Measurements from ENCODE around the gene SNX4. TPM values are rescaled to one million over a fixed set of nuclear protein-coding genes. Genes with fewer than 3 reads are reported as not detected.

The SNX4 gene
- polyA plus RNA-seq, 1 of the 3 experiments (the other 2 are of a cell fraction), result 5.1 TPM

DNA sequence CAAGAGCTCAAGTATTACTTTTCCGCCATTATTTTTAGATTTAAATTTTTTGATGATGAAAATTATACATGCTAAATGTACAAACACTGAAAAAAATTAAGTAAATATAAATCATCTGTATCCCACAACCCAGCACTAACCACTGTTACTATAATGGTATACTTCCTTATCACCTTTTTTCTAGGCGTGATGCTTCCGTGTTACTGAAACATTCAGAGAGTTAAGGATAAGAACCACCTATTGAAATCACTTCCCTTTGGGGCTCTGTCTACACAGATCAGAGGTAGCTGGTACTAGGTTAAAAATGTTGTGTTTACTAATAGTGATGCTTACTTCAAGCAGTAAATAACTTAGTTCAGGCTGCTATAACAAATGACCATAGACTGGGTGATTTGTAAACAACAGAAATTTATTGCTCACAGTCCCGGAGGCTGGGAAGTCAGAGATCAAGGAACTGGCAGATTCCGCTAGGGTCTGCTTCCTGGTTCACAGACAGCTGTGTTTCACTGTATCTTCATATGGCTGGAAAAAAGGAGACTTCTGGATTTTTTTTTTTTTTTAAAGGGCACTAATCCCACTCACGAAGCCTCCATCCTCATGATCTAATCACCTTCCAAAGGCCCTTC, 6.4 kb downstream of the SNX4 start:
- Histone ChIP-seq H3K79me2 (ENCODE audit: insufficient read depth) (peaks cover 93% of the 10 kb centered on the region), H3F3A (replicated peaks; ENCODE audit: insufficient read depth) (peaks cover 44% of the 10 kb centered on the region), H4K20me1 (ENCODE audit: insufficient read depth) (peaks cover 32% of the 10 kb centered on the region), H2AFZ (ENCODE audit: low read depth) (no peak overlapping the region), H3K9me3 (peaks cover 3% of the 10 kb centered on the region; the same call in 1 of the 2 replicates), H3K4me2 (no peak overlapping the region), H3K36me3 (replicated peaks in 1 of 2; ENCODE audit: control insufficient read depth in 1 of 2, insufficient read depth in 2 of 2, low read length in 1 of 2) (peaks cover 4 to 63% of the 10 kb centered on the region in 2 experiments), H3K27me3 (ENCODE audit: insufficient read depth) (no peaks in the 10 kb centered on the region), H3K9ac (no peak overlapping the region), H3K9me2 (no peaks in the 10 kb centered on the region), H3K4me3 (ENCODE audit: low read depth in 2 of 2, low read length in 1 of 2) (no peak overlapping the region), H3K4me1 (ENCODE audit: control insufficient read depth in 1 of 2, insufficient read depth in 2 of 2, low read depth in 1 of 2, low read length in 1 of 2) (peaks cover 8 to 19% of the 10 kb centered on the region in 2 experiments; a peak in 3 of 4 replicates), H3K27ac (ENCODE audit: low read depth in 2 of 2, low read length in 1 of 2) (no peak overlapping the region; a peak in 1 of 4 replicates)
- TF ChIP-seq, protein P1, sequence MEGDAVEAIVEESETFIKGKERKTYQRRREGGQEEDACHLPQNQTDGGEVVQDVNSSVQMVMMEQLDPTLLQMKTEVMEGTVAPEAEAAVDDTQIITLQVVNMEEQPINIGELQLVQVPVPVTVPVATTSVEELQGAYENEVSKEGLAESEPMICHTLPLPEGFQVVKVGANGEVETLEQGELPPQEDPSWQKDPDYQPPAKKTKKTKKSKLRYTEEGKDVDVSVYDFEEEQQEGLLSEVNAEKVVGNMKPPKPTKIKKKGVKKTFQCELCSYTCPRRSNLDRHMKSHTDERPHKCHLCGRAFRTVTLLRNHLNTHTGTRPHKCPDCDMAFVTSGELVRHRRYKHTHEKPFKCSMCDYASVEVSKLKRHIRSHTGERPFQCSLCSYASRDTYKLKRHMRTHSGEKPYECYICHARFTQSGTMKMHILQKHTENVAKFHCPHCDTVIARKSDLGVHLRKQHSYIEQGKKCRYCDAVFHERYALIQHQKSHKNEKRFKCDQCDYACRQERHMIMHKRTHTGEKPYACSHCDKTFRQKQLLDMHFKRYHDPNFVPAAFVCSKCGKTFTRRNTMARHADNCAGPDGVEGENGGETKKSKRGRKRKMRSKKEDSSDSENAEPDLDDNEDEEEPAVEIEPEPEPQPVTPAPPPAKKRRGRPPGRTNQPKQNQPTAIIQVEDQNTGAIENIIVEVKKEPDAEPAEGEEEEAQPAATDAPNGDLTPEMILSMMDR (IDR thresholded peaks at IDR 0.05), result no peak
- TF ChIP-seq IRF3 (IDR thresholded peaks at IDR 0.05; ENCODE audit: low read depth, low read length) (no peak), ELF1 (IDR thresholded peaks at IDR 0.05) (no peak), EZH2phosphoT487 (IDR thresholded peaks at IDR 0.05; ENCODE audit: borderline replicate concordance, low read depth) (no peak), PBX3 (IDR thresholded peaks at IDR 0.05) (no peak), FOXJ3 (CRISPR knock-in tag; IDR thresholded peaks at IDR 0.05) (no peak), TCF12 (IDR thresholded peaks at IDR 0.05) (no peak), MXI1 (IDR thresholded peaks at IDR 0.05; ENCODE audit: low read depth, low read length) (no peak), SIN3A (IDR thresholded peaks at IDR 0.05; ENCODE audit: borderline replicate concordance, low read depth, low read length) (no peak), RAD21 (IDR thresholded peaks at IDR 0.05; ENCODE audit: low read length) (no peak), NRF1 (IDR thresholded peaks at IDR 0.05; ENCODE audit: low read depth, low read length) (no peak), FOSL2 (IDR thresholded peaks at IDR 0.05; ENCODE audit: borderline replicate concordance, low read depth) (no peak), GATA2 (CRISPR knock-in tag; IDR thresholded peaks at IDR 0.05) (no peak), FOXM1 (IDR thresholded peaks at IDR 0.05; ENCODE audit: low read depth) (no peak)
- TF ChIP-seq, protein P2, sequence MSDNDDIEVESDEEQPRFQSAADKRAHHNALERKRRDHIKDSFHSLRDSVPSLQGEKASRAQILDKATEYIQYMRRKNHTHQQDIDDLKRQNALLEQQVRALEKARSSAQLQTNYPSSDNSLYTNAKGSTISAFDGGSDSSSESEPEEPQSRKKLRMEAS (IDR thresholded peaks at IDR 0.05; ENCODE audit: low read depth), result no peak
- DNase-seq, result no peak
- WGBS (ENCODE audit: low lambda C conversion rate), result 86% methylated on average over 6 of the region's 6 CpGs
- CTCF ChIA-PET, result interaction anchor here (1.1 kb wide), 1 partner anchor 11 kb away, joined by 3 read pairs; no protein-coding TSS in a partner anchor
- POLR2A ChIA-PET, result no interaction called here

All from SK-N-SH (cell line).